ENCODE measurements around the gene NDUFAB1.

The NDUFAB1 gene

GRCh38 chr16:23573817-23574216 lies 22.3 kb downstream of the NDUFAB1 start:
- DNase-seq (no peak), ATAC-seq (no peak)
- no peaks in the 10 kb centered on the region for H3K9me3 Mint-ChIP-seq
- H3K4me3 Mint-ChIP-seq = no peak overlapping the region
- peaks cover 5% of the 10 kb centered on the region for H3K4me1 Mint-ChIP-seq
- H3K27me3 Mint-ChIP-seq = no peaks in the 10 kb centered on the region
- H3K36me3 Mint-ChIP-seq (ENCODE audit: low read depth) = peaks cover 24% of the 10 kb centered on the region
- no peak overlapping the region for H3K27ac Mint-ChIP-seq

- Mint-ChIP-seq H3K27ac (no peak overlapping the region), H3K9me3 (no peaks in the 10 kb centered on the region), H3K27me3 (no peaks in the 10 kb centered on the region), H3K4me1 (peaks cover 5% of the 10 kb centered on the region), H3K36me3 (ENCODE audit: low read depth) (peaks cover 29% of the 10 kb centered on the region), H3K4me3 (no peak overlapping the region)
- no peak for ATAC-seq
- no peak for DNase-seq
Measured at GRCh38 chr16:23572394-23572793, 23.7 kb downstream of the NDUFAB1 start.

GRCh38 chr16:23571895-23572294 lies 24.2 kb downstream of the NDUFAB1 start:
- Mint-ChIP-seq H3K9me3 (no peaks in the 10 kb centered on the region), H3K36me3 (ENCODE audit: low read depth) (peaks cover 27% of the 10 kb centered on the region), H3K4me1 (peaks cover 5% of the 10 kb centered on the region), H3K27ac (no peak overlapping the region), H3K4me3 (no peak overlapping the region), H3K27me3 (no peaks in the 10 kb centered on the region)
- ATAC-seq (no peak), DNase-seq (no peak)

- H3K9me3 Mint-ChIP-seq = no peaks in the 10 kb centered on the region
- peaks cover 5% of the 10 kb centered on the region for H3K4me1 Mint-ChIP-seq
- ATAC-seq (no peak), DNase-seq (no peak)
- H3K27me3 Mint-ChIP-seq = no peaks in the 10 kb centered on the region
- peaks cover 27% of the 10 kb centered on the region for H3K36me3 Mint-ChIP-seq (ENCODE audit: low read depth)
- H3K4me3 Mint-ChIP-seq = no peak overlapping the region
- no peak overlapping the region for H3K27ac Mint-ChIP-seq
Measured at GRCh38 chr16:23570992-23571632, 25.0 kb downstream of the NDUFAB1 start.

- Mint-ChIP-seq H3K9me3 (no peaks in the 10 kb centered on the region), H3K27me3 (no peaks in the 10 kb centered on the region), H3K4me1 (peaks cover 5% of the 10 kb centered on the region), H3K27ac (no peak overlapping the region), H3K4me3 (no peak overlapping the region), H3K36me3 (ENCODE audit: low read depth) (peaks cover 47% of the 10 kb centered on the region)
- ATAC-seq = no peak
- DNase-seq = no peak
Measured at GRCh38 chr16:23567602-23568001, 28.5 kb downstream of the NDUFAB1 start.

GRCh38 chr16:23566724-23567123 lies 29.4 kb downstream of the NDUFAB1 start:
- Mint-ChIP-seq H3K27ac (no peak overlapping the region), H3K4me1 (peaks cover 5% of the 10 kb centered on the region), H3K27me3 (no peaks in the 10 kb centered on the region), H3K4me3 (no peak overlapping the region), H3K9me3 (no peaks in the 10 kb centered on the region), H3K36me3 (ENCODE audit: low read depth) (peaks cover 54% of the 10 kb centered on the region)
- DNase-seq (no peak), ATAC-seq (no peak)

GRCh38 chr16:23564575-23565363 lies 31.3 kb downstream of the NDUFAB1 start:
- Mint-ChIP-seq H3K27ac (no peak overlapping the region), H3K27me3 (no peaks in the 10 kb centered on the region), H3K9me3 (no peaks in the 10 kb centered on the region), H3K4me3 (no peak overlapping the region), H3K36me3 (ENCODE audit: low read depth) (peaks cover 47% of the 10 kb centered on the region), H3K4me1 (peaks cover 8% of the 10 kb centered on the region)
- ATAC-seq (no peak), DNase-seq (no peak)

GRCh38 chr16:23563186-23563585 lies 32.9 kb downstream of the NDUFAB1 start:
- no peak overlapping the region for H3K4me3 Mint-ChIP-seq

GRCh38 chr16:23562505-23562904 lies 33.6 kb downstream of the NDUFAB1 start:
- H3K27me3 Mint-ChIP-seq = no peaks in the 10 kb centered on the region
- peaks cover 41% of the 10 kb centered on the region for H3K36me3 Mint-ChIP-seq (ENCODE audit: low read depth)
- ATAC-seq (no peak), DNase-seq (no peak)
- no peaks in the 10 kb centered on the region for H3K9me3 Mint-ChIP-seq
- H3K27ac Mint-ChIP-seq = no peak overlapping the region
- H3K4me1 Mint-ChIP-seq = peaks cover 24% of the 10 kb centered on the region
- H3K4me3 Mint-ChIP-seq = no peak overlapping the region

More at GRCh38 chr16:23563186-23563585, 32.9 kb downstream of the NDUFAB1 start:
- no peak overlapping the region for H3K27ac Mint-ChIP-seq
- H3K27me3 Mint-ChIP-seq = no peaks in the 10 kb centered on the region
- H3K36me3 Mint-ChIP-seq (ENCODE audit: low read depth) = peaks cover 45% of the 10 kb centered on the region
- H3K9me3 Mint-ChIP-seq = no peaks in the 10 kb centered on the region
- ATAC-seq (no peak), DNase-seq (no peak)
- H3K4me1 Mint-ChIP-seq = peaks cover 23% of the 10 kb centered on the region

GRCh38 chr16:23561586-23561985 lies 34.5 kb downstream of the NDUFAB1 start:
- Mint-ChIP-seq H3K36me3 (ENCODE audit: low read depth) (peaks cover 43% of the 10 kb centered on the region), H3K4me1 (peaks cover 29% of the 10 kb centered on the region), H3K27me3 (no peaks in the 10 kb centered on the region), H3K9me3 (no peaks in the 10 kb centered on the region), H3K27ac (peak overlapping the region; percentile 31), H3K4me3 (no peak overlapping the region)
- ATAC-seq (no peak), DNase-seq (no peak)

GRCh38 chr16:23557779-23558702 lies 38.1 kb downstream of the NDUFAB1 start:
- DNase-seq (peak; percentile 23), ATAC-seq (peak; percentile 2)
- no peaks in the 10 kb centered on the region for H3K9me3 Mint-ChIP-seq
- peaks cover 40% of the 10 kb centered on the region for H3K4me1 Mint-ChIP-seq
- peaks cover 26% of the 10 kb centered on the region for H3K36me3 Mint-ChIP-seq (ENCODE audit: low read depth)
- H3K27ac Mint-ChIP-seq = peak overlapping the region; percentile 96
- peak overlapping the region; percentile 92 for H3K4me3 Mint-ChIP-seq
- H3K27me3 Mint-ChIP-seq = no peaks in the 10 kb centered on the region

- DNase-seq (peak; percentile 99), ATAC-seq (peak; percentile 95)
- no peaks in the 10 kb centered on the region for H3K9me3 Mint-ChIP-seq
- peak within 1 kb of the TSS; percentile 92 for H3K4me3 Mint-ChIP-seq
- peaks cover 40% of the 10 kb centered on the region for H3K4me1 Mint-ChIP-seq
- H3K27me3 Mint-ChIP-seq = no peaks in the 10 kb centered on the region
- H3K36me3 Mint-ChIP-seq (ENCODE audit: low read depth) = peaks cover 20% of the 10 kb centered on the region
- peak within 1 kb of the TSS; percentile 96 for H3K27ac Mint-ChIP-seq
Measured at GRCh38 chr16:23556881-23557778, 39.0 kb downstream of the NDUFAB1 start, which contains the start of the genes EARS2 and UBFD1. EARS2 (minus strand) TSS chr16:23557350; CDS start chr16:23557343, 7 bp downstream. UBFD1 (plus strand) TSS chr16:23557727; CDS start chr16:23557743, 16 bp downstream.

GRCh38 chr16:23554536-23554935 lies 41.6 kb downstream of the NDUFAB1 start:
- ATAC-seq = no peak

More at GRCh38 chr16:23554536-23554935, 41.6 kb downstream of the NDUFAB1 start:
- H3K4me1 Mint-ChIP-seq = peaks cover 29% of the 10 kb centered on the region
- no peaks in the 10 kb centered on the region for H3K27me3 Mint-ChIP-seq
- H3K4me3 Mint-ChIP-seq = no peak overlapping the region
- DNase-seq = no peak
- no peak overlapping the region for H3K27ac Mint-ChIP-seq
- peaks cover 24% of the 10 kb centered on the region for H3K36me3 Mint-ChIP-seq (ENCODE audit: low read depth)
- H3K9me3 Mint-ChIP-seq = no peaks in the 10 kb centered on the region

All from activated naive CD8-positive, alpha-beta T cell treated with anti-CD3 and anti-CD28 coated beads, Interleukin-2, amount 50 U/mL, for 24 hours (primary cell).